G401 (cell line): ENCODE measurements around the gene NDUFA12. TPM values are rescaled to one million over a fixed set of nuclear protein-coding genes. Genes with fewer than 3 reads are reported as not detected.
"Not testable (repeated sequence)": the region's sequence is repeated elsewhere in the genome, so short reads cannot be mapped to it uniquely, and the experiment has no call there.

Experiments
- DNase-seq: peaks from one replicate; pipeline ENCODE4 v3.0.0-alpha.2; 2015; ENCODE audit warnings: low spot score
- in situ Hi-C: cut with HindIII; loops from 2 replicates; pipeline ENCODE4 v1.10.0; 2016; ENCODE audit warnings: low sequenced_read_pairs, mixed read lengths
- total RNA-seq: library from RNA; depleted of rRNA; stranded (reverse); fragments of >200 nt; shearing (Covaris generic); gene quantifications from 2 replicates; pipeline ENCODE4 v1.2.3, GENCODE V29; 2014; rRNA removed

The NDUFA12 gene
- total RNA-seq: 219 and 243 TPM in 2 replicates

GRCh38 chr12:95003213-95003920 is at the start of gene NDUFA12:
NDUFA12 (minus strand) TSS chr12:95003697; CDS start chr12:95003680, 17 bp downstream.
- DNase-seq: peak; percentile 96
- in situ Hi-C loops: no loop called here

DNA sequence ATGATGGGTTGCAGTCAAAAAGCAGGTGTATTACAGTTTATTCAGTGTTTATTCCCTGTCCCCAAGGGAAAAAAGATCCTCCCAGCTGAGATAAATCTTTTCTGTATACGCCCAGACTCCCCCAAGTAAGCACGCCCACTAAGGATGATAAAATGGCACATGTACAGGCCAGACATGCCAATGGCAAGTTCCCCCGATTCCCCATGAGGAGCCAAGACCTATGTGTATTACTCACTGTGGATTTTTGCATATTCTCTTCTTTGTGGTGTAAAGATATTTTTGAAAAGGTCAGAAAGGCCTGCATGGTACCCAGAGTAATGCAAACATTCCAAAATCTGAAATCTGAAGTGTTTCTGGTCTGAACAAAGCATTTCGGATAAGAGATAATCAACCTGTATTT is 47.7 kb upstream of the NDUFA12 start:
- in situ Hi-C loops: no loop called here
- DNase-seq: no peak

DNA sequence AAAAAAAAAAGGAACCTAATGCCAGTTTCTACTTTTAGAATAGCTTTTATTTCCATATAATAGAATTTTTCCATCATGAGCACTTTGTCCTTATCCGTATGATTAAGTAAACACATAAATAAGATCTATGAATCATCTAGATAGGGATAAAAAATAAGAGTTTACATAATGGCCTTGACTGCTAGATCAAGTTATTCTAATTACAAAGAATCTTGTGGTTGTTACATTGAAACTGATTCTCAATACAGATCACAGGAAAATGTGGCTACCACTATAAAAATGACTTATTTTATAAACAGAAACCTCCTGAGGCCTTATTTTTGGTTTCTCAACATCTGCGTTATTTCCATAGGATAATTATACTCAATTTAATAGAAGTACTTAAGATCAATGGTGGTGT is 34.4 kb upstream of the NDUFA12 start:
- no peak for DNase-seq
- in situ Hi-C loops: no loop called here

GRCh38 chr12:95034750-95035149 is 31.3 kb upstream of the NDUFA12 start:
- DNase-seq: no peak
- in situ Hi-C loops: no loop called here

DNA sequence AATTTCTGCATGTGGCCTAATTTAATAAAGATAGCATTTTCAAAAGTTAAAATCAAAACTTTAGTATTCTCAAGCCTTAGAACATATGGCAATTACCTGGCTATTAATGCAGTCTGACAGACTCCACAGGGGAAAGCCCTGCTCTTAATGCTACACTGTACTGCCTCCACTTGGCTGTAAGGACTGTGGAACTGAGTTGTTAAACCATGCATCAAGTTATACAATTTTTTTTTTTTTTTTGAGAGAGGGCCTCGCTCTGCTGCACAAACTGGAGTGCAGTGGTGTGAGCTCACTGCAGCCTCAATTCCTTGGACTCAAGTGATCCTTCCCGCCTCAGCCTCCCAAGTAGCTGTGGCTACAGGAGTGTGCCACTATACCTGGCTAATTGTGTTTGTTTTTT is 19.0 kb upstream of the NDUFA12 start:
- DNase-seq: no peak
- in situ Hi-C loops: no loop called here

DNA sequence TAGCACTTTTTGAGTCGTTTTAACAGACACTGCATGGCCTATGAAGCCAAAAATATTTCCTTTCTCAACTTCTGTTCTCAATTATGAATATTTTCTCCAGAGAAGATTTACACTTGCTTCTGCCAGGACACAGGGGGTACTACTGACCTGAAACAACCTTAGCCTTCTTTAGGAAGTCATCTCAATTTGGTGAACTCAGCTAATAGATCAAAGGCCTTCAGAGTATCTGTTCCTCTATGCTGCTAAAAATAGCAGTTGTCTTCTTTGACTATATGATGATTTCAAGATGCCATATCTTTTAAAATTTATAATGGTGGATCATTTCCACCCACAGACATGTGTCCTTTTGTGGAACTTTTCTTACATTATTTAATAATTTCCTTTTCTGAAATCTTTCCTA is 14.0 kb upstream of the NDUFA12 start:
- in situ Hi-C loops: no loop called here
- DNase-seq: no peak

- DNase-seq: no peak
- in situ Hi-C loops: no loop called here
These were observed 12.6 kb upstream of the NDUFA12 start for GRCh38 chr12:95016120-95016519.

DNA sequence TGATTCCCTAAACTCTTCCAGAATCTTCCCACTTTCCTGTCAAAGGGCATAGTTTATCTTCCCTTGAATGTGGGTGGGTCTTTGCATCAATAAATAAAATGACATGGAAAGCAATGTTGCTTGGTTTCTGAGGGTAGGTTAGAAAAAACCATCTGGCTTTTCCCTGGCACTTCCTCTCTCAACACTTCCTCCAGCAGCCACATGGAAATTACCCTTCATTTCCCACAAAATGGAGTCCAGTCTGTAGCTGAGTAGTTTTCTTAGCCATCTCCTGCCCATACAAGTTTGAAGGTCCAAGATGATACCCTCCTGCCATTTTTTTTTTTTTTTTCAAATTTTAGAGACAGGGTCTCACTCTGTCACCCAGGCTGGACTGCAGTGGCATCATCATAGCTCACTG is 11.1 kb upstream of the NDUFA12 start:
- DNase-seq: no peak
- in situ Hi-C loops: no loop called here

DNA sequence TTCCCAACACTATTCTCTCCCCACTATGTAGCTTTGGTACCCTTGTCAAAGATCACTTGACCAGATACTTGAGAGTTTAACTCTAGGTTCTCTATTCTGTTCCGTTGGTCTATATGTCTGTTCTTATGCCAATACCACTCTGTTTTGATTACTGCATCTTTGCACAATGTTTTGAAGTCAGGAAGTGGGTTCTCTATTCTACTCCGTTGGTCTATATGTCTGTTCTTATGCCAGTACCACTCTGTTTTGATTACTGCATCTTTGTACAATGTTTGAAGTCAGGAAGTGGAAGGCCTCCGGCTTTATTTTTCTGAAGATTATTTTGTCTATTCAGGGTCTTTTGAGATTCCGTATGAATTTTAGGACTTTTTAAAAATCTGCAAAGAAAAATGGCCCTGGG is 2.7 kb upstream of the NDUFA12 start:
- in situ Hi-C loops: no loop called here

GRCh38 chr12:95004610-95005009 is 1.1 kb upstream of the NDUFA12 start:
- DNase-seq: no peak
- in situ Hi-C loops: no loop called here

More for the DNA sequence above, 2.7 kb upstream of the NDUFA12 start:
- DNase-seq: no peak

DNA sequence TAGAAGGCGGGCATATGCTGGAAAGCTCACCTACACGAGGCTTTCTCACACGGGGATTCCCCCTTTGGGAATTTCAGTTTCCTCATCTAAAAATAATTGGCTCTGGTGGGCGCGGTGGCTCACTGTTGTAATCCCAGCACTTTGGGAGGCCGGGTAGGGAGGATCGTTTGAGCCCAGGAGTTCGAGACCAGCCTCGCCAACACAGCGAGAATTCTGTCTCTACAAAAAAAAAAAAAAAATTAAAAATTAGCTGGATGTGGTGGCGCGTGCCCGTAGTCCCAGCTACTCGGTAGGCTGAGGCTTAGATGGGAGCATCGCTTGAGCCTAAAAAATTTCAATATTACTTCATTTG is 400 bp upstream of the NDUFA12 start:
- in situ Hi-C loops: no loop called here
- no peak for DNase-seq

- DNase-seq: no peak
- in situ Hi-C loops: no loop called here
These were observed 743 bp downstream of the NDUFA12 start for GRCh38 chr12:95002754-95003153.

DNA sequence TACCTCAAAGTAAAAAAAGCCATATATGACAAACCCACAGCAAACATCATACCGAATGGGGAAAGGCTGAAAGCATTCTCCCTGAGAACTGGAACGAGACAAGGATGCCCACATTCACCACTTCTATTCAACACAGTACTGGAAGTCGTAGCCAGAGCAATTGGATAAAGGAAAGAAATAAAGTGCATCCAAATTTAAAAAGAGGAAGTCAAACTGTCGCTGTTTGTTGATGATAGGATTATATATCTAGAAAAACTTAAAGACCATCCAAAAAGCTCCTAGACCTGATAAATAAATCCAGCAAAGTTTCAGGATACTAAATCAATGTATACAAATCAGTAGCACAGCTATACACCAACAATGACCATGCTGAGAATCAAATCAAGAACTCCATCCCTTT is 5.2 kb downstream of the NDUFA12 start:
- in situ Hi-C loops: no loop called here
- DNase-seq: no peak

- in situ Hi-C loops: no loop called here
These were observed 5.8 kb downstream of the NDUFA12 start for GRCh38 chr12:94997726-94998125.

DNA sequence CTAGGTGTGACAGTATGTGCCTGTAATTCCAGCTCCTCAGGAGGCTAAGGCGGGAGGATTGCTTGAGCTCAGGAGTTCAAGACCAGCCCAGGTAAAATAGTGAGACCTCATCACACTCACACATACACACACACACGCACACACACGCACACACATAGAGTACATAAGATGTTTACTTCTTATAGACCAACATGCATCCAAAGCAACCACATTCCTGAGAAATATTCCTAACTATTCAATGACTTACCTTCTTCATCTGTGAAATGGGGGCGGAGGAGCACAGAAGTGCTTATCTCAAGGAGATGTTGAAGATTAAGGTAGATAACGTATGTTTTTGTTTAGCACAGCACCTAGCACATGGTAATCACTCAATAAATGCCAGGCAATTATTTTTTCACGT is 6.4 kb downstream of the NDUFA12 start:
- in situ Hi-C loops: no loop called here
- no peak for DNase-seq

More at GRCh38 chr12:94997726-94998125, 5.8 kb downstream of the NDUFA12 start:
- no peak for DNase-seq

GRCh38 chr12:94994312-94994711 is 9.2 kb downstream of the NDUFA12 start:
- no peak for DNase-seq
- in situ Hi-C loops: no loop called here

GRCh38 chr12:94993855-94994254 is 9.6 kb downstream of the NDUFA12 start:
- in situ Hi-C loops, DNase-seq: not testable (repeated sequence)

- DNase-seq: no peak
- in situ Hi-C loops: no loop called here
These were observed 13.3 kb downstream of the NDUFA12 start for GRCh38 chr12:94990222-94990621.

- in situ Hi-C loops: no loop called here
- DNase-seq: no peak
These were observed 15.0 kb downstream of the NDUFA12 start for GRCh38 chr12:94988471-94988870.

- in situ Hi-C loops: no loop called here
- no peak for DNase-seq
These were observed 15.7 kb downstream of the NDUFA12 start for GRCh38 chr12:94987801-94988200.

DNA sequence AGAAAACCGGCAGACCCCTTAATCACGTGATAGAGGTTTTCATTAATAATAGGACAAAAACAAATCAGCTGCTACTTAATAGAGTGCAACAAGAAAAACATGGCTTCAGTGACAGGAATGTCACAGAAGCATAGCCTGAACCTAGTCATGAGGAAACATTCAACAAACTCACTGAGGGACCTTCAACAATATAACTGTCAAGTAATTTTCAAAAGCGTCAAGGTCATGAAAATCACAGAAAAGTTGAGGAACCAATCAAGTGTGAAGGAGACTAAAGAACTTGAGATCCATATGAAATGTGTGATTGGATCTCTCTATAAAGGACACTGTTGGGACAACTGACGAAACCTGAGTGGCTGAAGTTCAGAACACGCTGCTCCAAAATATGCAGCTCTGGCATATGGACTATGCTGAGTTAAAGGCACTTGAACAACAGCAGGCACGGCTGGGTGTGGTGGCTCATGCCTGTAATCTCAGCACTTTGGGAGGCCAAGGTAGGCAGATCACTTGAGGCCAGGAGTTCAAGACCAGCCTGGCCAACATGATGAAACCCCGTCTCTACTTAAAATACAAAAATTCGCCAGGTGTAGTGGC is 16.3 kb downstream of the NDUFA12 start:
- in situ Hi-C loops: no loop called here

More for the DNA sequence above, 16.3 kb downstream of the NDUFA12 start:
- no peak for DNase-seq
